GM10266 (cell line): ENCODE results near the gene SLC35G1.
A peak's percentile ranks its signal among the peaks of the same experiment; 100 is the strongest.

Experiments
- DNase-seq: peaks from one replicate; pipeline ENCODE4 v3.0.0; 2012; ENCODE audit errors: extremely low spot score
- CTCF ChIP-seq: IDR thresholded peaks from 2 replicates; pipeline ENCODE4 v1.5.1; 2012; ENCODE audit warnings: mild to moderate bottlenecking, low read depth; ENCODE audit not compliant: control insufficient read depth, insufficient read depth; ENCODE audit errors: missing control alignments

Gene SLC35G1

DNA sequence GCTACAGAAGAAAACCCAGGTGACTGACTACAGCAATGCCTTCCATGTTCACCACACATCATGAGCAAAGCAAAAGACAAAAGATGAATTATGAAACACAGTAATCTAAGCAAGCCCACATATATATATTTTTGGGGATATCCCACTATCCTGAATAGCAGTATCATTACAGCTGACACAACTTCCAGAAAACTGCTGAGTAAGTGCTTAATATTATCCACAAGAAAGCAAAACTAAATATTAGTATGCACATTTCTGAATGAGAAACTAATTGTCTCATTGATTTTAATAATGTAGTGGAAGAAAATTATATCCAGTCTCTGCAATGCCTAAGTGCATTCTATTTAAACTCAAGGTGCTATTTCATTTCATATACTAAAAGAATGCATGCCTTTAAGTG lies 14.5 kb upstream of the SLC35G1 start:
- no peak for DNase-seq
- TF ChIP-seq CTCF, result no peak

DNA sequence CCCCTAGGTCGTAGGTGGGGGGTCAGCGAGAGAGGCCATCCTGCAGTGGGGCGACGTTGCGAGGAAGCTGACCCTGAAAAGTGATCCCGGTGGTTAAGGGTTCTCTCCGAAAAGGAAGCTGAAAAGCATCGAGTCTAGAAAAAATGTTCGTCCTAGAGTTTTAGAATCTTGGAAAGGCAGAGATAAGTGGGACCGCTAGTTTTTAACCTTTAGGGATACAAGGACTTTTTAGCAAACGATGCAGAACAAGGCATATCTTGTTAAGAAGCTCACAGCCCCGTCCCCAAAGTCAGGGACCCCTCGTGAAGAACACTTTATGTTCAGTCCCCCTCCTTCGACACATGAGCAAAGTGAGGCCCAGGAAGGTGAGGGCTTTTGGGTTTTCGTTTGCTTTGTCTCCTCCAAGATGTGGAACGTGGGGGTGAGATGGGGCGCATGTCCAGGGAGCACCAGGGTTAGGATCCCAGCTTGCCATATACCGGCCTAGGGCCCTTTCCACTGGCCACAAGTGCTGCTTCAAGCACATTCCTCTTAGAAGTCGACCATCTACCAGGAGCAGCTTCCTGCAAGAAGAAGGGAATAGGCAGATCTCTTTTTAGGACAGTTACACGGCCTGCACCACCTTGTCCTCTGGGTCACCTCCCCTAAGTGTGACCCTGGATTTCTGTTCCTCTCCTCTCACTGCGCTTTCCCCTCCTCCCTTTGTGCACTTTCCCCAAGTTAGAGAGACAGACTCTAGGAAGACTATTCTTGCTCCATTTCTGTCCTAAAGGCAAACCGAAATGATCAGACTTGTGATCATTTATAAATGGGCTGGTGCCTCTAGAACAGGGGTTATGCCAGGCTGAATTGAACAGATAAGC lies 969 bp downstream of the SLC35G1 start:
- TF ChIP-seq CTCF, result no peak
- peak; percentile 31 for DNase-seq

- DNase-seq, result no peak
- TF ChIP-seq CTCF, result no peak
Measured at GRCh38 chr10:93897070-93897780, 3.4 kb downstream of the SLC35G1 start.

- no peak for TF ChIP-seq CTCF
- DNase-seq, result no peak
Measured at GRCh38 chr10:93899109-93899508, 5.3 kb downstream of the SLC35G1 start.

GRCh38 chr10:93903051-93903450 lies 9.3 kb downstream of the SLC35G1 start:
- DNase-seq, result no peak
- TF ChIP-seq CTCF, result no peak

DNA sequence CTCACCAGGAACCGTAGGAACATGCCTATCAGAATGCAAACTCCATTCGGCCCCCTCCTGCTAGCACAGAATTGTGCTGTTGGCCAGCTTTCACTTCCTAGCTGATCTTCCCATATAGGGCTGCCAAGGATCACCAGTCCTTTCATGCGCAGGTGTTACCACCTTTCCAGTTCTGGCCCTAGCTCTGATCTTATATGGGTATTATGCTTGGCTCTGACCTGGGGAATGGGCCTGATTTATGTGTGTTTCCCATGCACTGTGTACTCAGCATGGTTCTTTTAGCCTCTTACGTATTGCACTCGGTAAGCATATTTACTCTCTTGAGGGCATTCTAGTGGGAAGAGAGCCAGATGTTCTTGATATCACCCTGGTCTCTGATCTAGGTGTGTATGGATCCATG lies 11.1 kb downstream of the SLC35G1 start:
- TF ChIP-seq CTCF, result no peak
- DNase-seq, result no peak

- no peak for DNase-seq
- no peak for TF ChIP-seq CTCF
Measured at GRCh38 chr10:93907059-93907458, 13.3 kb downstream of the SLC35G1 start.
